ENCODE results near the gene MBNL2.

DNA sequence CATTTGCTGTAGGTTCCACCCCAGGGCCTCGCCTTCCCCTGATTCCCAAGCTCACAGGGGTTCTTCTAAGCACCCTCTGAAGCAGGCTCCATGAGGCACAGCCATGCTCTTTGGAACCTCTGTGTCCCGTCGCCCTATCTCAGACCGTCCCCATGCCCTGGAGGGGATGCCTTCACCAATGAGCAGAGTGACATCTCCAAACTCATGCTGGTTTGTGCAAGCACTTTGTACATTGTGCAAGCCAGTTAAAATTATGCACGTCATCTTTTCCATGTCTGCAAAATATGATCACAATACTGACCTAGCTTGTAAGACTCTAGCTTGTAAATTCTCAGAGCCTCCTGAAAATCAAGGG lies 165.3 kb downstream of the MBNL2 start:
- TF ChIP-seq, protein P1, sequence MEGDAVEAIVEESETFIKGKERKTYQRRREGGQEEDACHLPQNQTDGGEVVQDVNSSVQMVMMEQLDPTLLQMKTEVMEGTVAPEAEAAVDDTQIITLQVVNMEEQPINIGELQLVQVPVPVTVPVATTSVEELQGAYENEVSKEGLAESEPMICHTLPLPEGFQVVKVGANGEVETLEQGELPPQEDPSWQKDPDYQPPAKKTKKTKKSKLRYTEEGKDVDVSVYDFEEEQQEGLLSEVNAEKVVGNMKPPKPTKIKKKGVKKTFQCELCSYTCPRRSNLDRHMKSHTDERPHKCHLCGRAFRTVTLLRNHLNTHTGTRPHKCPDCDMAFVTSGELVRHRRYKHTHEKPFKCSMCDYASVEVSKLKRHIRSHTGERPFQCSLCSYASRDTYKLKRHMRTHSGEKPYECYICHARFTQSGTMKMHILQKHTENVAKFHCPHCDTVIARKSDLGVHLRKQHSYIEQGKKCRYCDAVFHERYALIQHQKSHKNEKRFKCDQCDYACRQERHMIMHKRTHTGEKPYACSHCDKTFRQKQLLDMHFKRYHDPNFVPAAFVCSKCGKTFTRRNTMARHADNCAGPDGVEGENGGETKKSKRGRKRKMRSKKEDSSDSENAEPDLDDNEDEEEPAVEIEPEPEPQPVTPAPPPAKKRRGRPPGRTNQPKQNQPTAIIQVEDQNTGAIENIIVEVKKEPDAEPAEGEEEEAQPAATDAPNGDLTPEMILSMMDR (conservative IDR thresholded peaks at IDR 0.05): no peak
- no peak for TF ChIP-seq ZFX (IDR thresholded peaks at IDR 0.05)
